Stimulated activated CD4-positive, alpha-beta T cell treated with anti-CD3 and anti-CD28 coated beads, Interleukin-4, amount 100 ng/mL, for 1 hour (primary cell): ENCODE data around the gene SPNS2.
A peak's percentile ranks its signal among the peaks of the same experiment; 100 is the strongest.
"Not testable (repeated sequence)": the region's sequence is repeated elsewhere in the genome, so short reads cannot be mapped to it uniquely, and the experiment has no call there.

ENCODE experiments used
- DNase-seq: peaks from one replicate; pipeline ENCODE4 v3.0.0-alpha.2; 2020

The SPNS2 gene

DNA sequence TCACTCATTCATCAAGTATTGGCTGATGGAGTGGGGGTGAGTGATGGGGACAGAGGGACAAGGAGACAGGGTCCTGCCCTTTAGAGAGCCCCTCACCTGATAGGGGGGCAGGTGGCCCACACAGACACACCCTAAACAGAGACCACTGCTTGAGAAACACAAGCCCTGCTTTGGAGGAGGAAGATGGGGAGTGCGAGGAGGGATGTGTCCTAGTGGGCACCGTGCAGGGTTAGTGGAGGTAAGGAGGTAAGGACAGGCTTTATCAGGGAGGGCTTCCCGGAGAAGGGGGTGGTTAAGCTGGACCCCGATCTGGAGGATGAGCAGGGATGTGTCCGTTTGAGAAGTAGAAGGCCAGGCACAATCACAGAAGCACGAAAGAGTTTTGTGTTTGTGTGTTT lies 77.5 kb downstream of the SPNS2 start:
- DNase-seq, result no peak

DNA sequence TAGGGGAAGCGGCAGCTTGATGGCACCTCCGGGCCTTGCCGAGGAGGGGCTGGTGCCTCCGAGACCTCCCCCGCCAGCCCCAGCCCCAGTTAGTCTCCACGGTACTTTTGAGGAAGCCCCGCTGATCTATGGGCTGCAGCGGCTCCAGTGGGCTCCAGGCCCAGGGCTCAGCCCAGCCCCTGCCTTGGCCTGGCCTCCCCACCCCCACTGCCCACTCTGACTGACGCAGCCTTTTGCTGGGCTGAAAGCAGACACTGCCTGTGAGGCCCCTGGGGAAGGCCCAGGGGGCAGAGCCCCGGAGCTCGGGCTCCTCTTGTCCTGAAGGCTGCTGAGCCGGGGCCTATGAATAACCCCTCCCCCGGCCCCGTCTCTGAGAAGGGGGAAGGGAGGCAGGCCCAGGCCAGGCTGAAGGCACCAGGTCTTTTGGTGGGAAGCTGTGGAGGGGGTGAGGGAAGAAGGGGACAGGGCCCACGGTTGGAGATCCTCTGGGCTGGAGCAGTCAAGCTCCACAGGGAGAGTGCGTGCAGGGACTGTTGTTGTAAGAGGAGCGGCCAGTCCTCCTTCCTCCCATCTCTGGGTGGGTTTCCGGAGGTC lies 78.1 kb downstream of the SPNS2 start:
- DNase-seq, result no peak

- DNase-seq, result no peak
Measured at GRCh38 chr17:4577386-4577993, 78.8 kb downstream of the SPNS2 start.

- not testable (repeated sequence) for DNase-seq
Measured at GRCh38 chr17:4578349-4578748, 79.7 kb downstream of the SPNS2 start.

DNA sequence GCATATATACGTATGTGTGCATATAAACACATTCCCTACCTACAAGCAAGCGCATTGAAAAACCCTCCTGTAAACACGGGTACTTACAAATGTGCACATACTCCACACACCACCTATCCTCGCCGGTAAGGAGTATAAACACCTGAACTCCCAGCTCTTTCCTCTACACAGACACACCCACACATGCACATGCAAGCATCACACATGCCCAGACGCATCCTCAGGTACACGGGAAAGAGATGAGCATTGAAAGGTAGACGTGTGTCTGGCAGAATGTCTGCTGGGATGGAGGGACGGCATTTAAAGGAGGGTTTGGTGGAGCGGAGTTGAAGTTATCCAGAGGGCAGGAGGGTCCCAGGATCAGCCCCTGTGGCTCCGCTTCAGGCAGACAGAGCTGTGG lies 81.0 kb downstream of the SPNS2 start:
- DNase-seq, result no peak

DNA sequence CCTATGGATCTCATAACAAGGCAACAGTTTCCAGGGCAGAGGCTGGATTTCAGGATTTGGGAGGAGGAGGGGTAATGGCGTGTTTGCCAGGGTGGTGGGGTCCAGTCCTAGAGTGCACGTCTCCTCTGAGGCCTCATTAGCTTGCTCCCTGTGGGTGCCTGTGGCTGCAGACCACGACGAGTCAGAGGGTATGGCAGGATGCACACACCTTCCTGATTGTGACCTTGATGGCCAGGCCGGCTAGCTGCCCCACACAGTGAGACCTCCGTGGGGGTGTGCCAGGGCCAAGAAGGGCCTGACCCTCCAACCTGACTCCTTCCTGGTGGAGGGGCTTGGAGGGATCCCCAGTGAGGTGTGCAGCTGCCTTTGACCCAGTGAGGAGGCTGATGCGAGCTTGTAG lies 81.6 kb downstream of the SPNS2 start:
- DNase-seq, result no peak

- no peak for DNase-seq
Measured at GRCh38 chr17:4582101-4582501, 83.4 kb downstream of the SPNS2 start.

DNA sequence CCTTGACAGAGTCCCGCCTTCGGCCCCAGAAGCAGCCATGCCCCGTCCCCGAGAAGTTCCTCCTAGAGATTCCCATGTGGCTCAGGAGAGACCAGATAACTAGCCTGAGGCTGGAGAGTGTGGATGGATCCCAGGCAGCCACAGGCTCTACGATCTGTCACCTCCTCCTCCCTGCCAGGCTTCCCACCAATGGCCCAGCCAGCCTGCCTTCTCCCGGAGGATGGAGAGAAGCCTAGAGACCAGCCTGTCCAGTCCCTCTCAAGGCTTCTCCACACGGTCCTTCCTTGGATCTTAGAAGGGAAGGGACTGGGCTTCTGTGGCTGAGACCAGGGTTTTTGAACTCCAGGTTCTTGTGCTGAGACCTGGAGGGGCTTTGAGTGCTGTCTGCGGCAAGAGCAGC lies 84.0 kb downstream of the SPNS2 start:
- no peak for DNase-seq

DNA sequence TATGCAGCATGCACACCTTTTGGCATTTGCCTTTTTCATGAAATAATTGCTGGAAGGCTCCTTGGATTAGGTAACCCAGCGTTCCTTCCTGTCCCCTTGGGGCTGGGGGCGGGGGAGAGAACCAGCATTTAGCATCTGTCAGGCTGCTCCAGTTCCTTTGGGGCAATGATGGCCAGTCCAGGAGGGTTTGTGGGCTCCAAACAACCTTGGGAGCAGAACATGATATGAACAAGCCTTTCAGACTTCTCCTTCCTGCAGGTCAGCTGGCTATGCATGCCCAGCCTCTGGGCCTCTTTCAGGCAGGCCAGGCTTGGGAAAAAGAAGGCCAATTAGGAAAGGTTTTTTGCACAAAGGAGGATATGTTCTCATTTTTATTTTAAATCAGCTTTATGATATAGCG lies 84.5 kb downstream of the SPNS2 start:
- no peak for DNase-seq

DNA sequence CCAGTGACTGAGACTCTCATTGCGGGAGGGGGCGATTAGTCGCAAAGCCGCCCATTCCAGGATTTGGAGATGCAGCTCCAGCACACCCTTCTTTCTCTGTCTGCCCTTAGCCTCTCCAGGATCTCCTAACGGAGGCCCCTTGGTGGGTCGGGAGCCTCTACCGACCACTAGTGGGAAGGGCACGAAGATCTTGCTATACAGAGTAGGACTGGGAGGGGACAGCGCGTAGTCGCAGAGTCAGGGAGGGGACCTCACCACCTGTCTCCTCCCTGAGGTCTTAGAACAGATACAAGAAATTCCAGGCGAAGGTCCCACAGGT lies 85.1 kb downstream of the SPNS2 start:
- DNase-seq, result peak; percentile 15

DNA sequence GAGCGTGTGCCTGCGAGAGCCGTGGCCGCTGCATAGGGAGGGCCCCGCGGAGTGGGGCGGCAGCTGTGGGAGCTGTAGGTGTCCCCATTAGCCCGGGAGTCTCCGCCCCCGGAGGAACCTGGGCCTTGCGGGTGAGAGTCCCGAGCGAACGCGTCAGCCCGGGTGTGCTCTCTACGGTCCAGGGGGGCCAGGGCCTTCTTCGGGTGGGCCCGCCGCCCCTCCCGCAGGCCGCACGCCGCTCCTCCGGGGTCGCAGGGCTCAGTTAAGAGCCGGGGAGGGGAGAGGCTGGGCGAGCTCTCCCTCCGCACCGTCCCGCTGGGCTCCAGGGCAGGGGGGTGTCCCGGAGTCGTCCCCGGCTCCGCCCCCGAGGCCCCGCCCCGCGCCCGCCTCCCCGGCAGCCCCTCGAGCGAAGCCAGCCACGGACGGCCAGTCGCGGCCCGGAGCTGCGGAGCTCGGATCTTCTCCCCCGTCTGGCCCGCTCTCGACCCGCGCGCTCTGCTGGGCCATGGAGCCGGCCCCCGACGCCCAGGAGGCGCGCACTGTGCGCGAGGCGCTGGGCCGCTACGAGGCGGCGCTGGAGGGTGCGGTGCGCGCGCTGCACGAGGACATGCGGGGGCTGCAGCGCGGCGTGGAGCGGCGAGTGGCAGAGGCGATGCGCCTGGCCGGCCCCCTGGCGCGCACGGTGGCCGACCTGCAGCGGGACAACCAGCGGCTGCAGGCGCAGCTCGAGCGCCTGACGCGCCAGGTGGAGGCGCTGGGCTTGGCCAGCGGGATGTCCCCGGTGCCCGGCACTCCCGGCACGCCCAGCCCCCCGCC lies 85.6 kb downstream of the SPNS2 start, which contains the start of gene SMTNL2:
SMTNL2 (plus strand) TSS at position 429 of the 816 bp plus-strand sequence; CDS start at position 506, 77 bp downstream.
- DNase-seq, result peak; percentile 37

DNA sequence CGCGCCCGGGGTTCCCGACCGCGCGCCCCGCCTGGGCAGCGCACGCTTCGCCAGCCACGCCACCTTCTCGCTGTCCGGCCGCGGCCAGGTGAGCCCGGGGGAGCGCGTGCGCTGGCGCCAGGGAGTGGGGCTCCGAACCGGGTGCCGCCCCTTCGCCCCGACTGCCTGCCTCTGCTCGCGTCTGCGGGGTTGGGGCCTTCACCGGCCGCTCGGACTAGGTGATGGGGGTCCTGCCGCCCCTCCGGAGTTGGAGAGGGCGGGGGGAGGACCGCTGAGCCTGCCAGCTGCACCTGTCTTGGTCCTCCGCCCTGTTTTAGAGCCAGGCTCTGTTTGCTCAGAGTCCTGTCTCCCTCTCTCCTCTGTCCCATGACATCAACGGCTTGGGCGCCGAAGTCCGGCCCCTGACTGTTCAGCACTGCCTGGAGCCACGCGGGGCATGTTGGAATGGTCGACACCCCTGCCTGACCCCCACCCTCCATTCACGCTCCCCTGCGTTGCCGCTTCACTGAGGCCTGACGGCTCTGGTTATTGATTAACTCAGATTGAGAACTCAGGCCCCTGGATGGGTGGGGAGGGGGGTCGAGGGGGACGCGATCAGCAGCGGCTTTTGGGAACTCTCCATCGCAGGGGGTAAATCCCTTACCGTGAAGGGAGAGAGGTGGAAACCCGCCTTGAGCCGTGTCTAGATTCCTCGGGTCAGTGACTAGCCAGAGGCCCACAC lies 86.4 kb downstream of the SPNS2 start:
- no peak for DNase-seq

- DNase-seq, result no peak
Measured at GRCh38 chr17:4585638-4585994, 86.9 kb downstream of the SPNS2 start.

DNA sequence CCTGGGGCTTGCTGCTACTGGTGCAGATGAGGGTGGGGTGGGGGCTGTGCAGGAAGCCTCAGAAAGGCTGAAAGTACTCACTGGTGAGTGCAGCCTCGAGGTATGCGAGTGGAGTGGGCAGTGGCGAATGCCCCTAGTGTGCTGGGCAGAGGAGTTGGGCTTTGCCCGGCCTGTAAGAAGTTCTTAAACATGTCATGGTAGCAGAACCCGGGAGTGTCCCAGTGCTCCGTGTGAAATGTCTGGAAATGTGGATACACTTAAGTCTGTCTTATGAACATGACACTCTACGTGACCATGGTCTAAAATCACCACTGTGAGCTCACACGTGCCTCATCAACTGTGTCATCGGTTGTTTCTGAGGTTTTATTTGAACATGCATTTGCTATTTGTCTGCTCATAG lies 87.4 kb downstream of the SPNS2 start:
- DNase-seq, result no peak

GRCh38 chr17:4587195-4587594 lies 88.5 kb downstream of the SPNS2 start:
- no peak for DNase-seq

DNA sequence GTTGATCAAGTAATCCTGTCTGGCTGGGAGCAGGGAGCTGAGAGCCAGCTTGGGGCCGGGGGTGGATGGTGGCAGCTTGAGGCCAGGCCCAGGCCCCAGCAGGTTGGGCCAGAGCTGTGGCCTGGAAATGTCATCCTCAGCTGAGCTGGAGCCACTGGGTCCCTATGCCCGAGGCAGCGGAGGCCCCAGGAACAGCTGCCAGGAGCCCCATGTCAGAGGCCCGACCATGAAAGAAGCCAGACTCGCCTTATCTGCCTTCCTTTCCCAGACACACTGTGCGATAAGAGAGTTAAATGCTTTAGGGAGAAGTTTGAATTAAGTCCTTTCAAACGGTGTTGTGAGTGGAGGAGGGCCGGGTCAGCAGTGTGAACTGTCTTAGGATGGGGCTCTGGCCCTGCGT lies 89.1 kb downstream of the SPNS2 start:
- DNase-seq, result no peak

GRCh38 chr17:4588391-4588790 lies 89.7 kb downstream of the SPNS2 start:
- no peak for DNase-seq
